Stomach (tissue), 19 donors: ENCODE data around the gene KRTAP19-7. TPM values are rescaled to one million over a fixed set of nuclear protein-coding genes. Genes with fewer than 3 reads are reported as not detected.

Source experiments
- DNase-seq, 2 donors: peaks; one replicate each; pipeline versions ENCODE4 v3.0.0 to v3.0.0-alpha.2; 2013 to 2019
- H3K27ac ChIP-seq, 5 donors: fragments of 200-600 bp in 4 of 5; sonication (generic) in 4 of 5; one replicate each; pipeline ENCODE4 v1.5.1; 2013 to 2019; ENCODE audit warnings: mild to moderate bottlenecking in 1 of 5, moderate library complexity in 1 of 5
- H3K27me3 ChIP-seq, 3 donors: fragments of 200-600 bp; sonication (generic); one replicate each; pipeline ENCODE4 v1.5.1; 2017 to 2019; ENCODE audit warnings: mixed run types in 1 of 3
- H3K36me3 ChIP-seq, 4 donors: fragments of 200-600 bp; sonication (generic); 1 replicate in 3 of 4; 2 replicates in 1 of 4; pipeline ENCODE4 v1.5.1; 2016 to 2019
- H3K4me1 ChIP-seq, 4 donors: fragments of 200-600 bp; sonication (generic); one replicate each; pipeline ENCODE4 v1.5.1; 2016 to 2019
- H3K4me3 ChIP-seq, 4 donors: fragments of 200-600 bp; sonication (generic) in 3 of 4; one replicate each; pipeline ENCODE4 v1.5.1; 2016 to 2019; ENCODE audit warnings: mild to moderate bottlenecking in 1 of 4
- H3K9me3 ChIP-seq, 4 donors: fragments of 200-600 bp; sonication (generic); one replicate each; pipeline ENCODE4 v1.5.1; 2016 to 2019
- EP300 ChIP-seq: sonication (generic); formaldehyde crosslinking; IDR thresholded peaks from one replicate; pipeline ENCODE4 v1.6.1; 2017; ENCODE audit warnings: antibody characterized with exemption
- POLR2A ChIP-seq, 4 donors: fragments of 450-650 bp; IDR thresholded peaks; one replicate each; pipeline ENCODE4 v1.6.1; 2016; ENCODE audit warnings: antibody characterized with exemption in 4 of 4, control low read depth in 2 of 4, mild to moderate bottlenecking in 1 of 4, moderate library complexity in 1 of 4
- POLR2AphosphoS5 ChIP-seq, 3 donors: sonication (generic); formaldehyde crosslinking; IDR thresholded peaks; one replicate each; pipeline ENCODE4 v1.6.1; 2016; ENCODE audit warnings: antibody characterized with exemption in 3 of 3
- WGBS, 5 donors: extraction: QIAGEN DNeasy Blood & Tissue Kit in 3 of 5; methylation state at CpG; one replicate each; pipeline versions ENCODE4 v1.1.5 to v1.1.7; 2013 to 2018; 5-methylcytosine and 5-hydroxymethylcytosine counted together
- intact Hi-C: fragments of 100-400 bp; cut with DNase I; formaldehyde crosslinking; loops from one replicate; pipeline ENCODE4 v1.15.1; 2023; ENCODE audit warnings: low total_unique reads
- long read RNA-seq, 10 donors: transcript quantifications; one replicate each; lab custom pipeline, GENCODE V29; 2026
- polyA plus RNA-seq, 3 donors: library from polyadenylated mRNA; stranded (reverse); fragments of 200-250 nt; gene quantifications; one replicate each; pipeline ENCODE4 v1.2.3, GENCODE V29; 2013
- total RNA-seq, 5 donors: library from RNA; depleted of rRNA; stranded (reverse); fragments of >200 nt; gene quantifications; one replicate each; pipeline versions ENCODE4 v1.1.0 to v1.2.3, GENCODE V29; 2014 to 2016
- TF ChIP-seq, protein P1 (sequence below), 7 experiments: fragments of 450-650 bp in 4 of 7; fragments of 200-600 bp in 3 of 7; sonication (generic) in 3 of 7; IDR thresholded peaks; one replicate each; pipeline ENCODE4 v1.5.1; 2016 to 2019; ENCODE audit warnings: antibody characterized with exemption in 7 of 7, control low read depth in 2 of 7, mild to moderate bottlenecking in 1 of 7
- donor health status: healthy with polysubstance abuse.
- donor health status: Bipolar disorder and iron deficiency.
- donor health status: healthy.

The KRTAP19-7 gene, protein sequence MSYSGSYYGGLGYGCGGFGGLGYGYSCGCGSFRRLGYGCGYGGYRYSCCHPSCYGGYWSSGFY
- not detected for total RNA-seq
- polyA plus RNA-seq = not detected
- long read RNA-seq, donor 1 = 0 reads
- long read RNA-seq, donor 2 = 0 reads
- long read RNA-seq, donor 3 = 0 reads
- long read RNA-seq, donor 4 = 0 reads
- long read RNA-seq, donor 5 = 0 reads
- long read RNA-seq, donor 6 = 0 reads
- long read RNA-seq, donor 7 = 0 reads
- long read RNA-seq, donor 8 = 0 reads
- long read RNA-seq, donor 9 = 0 reads
- long read RNA-seq, donor 10 = 0 reads

- Histone ChIP-seq H3K4me3 (no peak within 1 kb of the TSS), H3K27me3 (no peaks in the 10 kb centered on the region), H3K9me3 (no peaks in the 10 kb centered on the region), H3K36me3 (no peaks in the 10 kb centered on the region), H3K27ac (no peak within 1 kb of the TSS), H3K4me1 (no peaks in the 10 kb centered on the region)
- WGBS, 5 donors = 60 to 84% (median 69%) methylated on average over 2 of the region's 2 CpGs
- no peak for TF ChIP-seq POLR2A (IDR thresholded peaks at IDR 0.05)
- TF ChIP-seq POLR2AphosphoS5 (IDR thresholded peaks at IDR 0.05) = no peak
- TF ChIP-seq EP300 = no peak
- TF ChIP-seq, protein P1, sequence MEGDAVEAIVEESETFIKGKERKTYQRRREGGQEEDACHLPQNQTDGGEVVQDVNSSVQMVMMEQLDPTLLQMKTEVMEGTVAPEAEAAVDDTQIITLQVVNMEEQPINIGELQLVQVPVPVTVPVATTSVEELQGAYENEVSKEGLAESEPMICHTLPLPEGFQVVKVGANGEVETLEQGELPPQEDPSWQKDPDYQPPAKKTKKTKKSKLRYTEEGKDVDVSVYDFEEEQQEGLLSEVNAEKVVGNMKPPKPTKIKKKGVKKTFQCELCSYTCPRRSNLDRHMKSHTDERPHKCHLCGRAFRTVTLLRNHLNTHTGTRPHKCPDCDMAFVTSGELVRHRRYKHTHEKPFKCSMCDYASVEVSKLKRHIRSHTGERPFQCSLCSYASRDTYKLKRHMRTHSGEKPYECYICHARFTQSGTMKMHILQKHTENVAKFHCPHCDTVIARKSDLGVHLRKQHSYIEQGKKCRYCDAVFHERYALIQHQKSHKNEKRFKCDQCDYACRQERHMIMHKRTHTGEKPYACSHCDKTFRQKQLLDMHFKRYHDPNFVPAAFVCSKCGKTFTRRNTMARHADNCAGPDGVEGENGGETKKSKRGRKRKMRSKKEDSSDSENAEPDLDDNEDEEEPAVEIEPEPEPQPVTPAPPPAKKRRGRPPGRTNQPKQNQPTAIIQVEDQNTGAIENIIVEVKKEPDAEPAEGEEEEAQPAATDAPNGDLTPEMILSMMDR (IDR thresholded peaks at IDR 0.05) = no peak
- DNase-seq = no peak
- intact Hi-C loops = no loop called here
Measured at GRCh38 chr21:30561264-30561895, at the start of gene KRTAP19-7. Gene KRTAP19-7, minus strand, starts transcription at chr21:30561314. Its CDS starts 25 bp downstream, at chr21:30561289.

GRCh38 chr21:30605968-30606367 is 44.9 kb upstream of the KRTAP19-7 start:
- intact Hi-C loops = no loop called here
- TF ChIP-seq EP300 (no peak), POLR2AphosphoS5 (IDR thresholded peaks at IDR 0.05) (no peak), POLR2A (IDR thresholded peaks at IDR 0.05) (no peak)
- TF ChIP-seq, protein P1 (IDR thresholded peaks at IDR 0.05) = no peak
- 68 to 96% (median 88%) methylated on average over 2 of the region's 2 CpGs for WGBS, 5 donors
- no peak for DNase-seq
- H3K27ac ChIP-seq = no peak overlapping the region
- peaks cover 0 to 19% (median 0%) of the 10 kb centered on the region in 4 donors for H3K9me3 ChIP-seq
- H3K36me3 ChIP-seq = no peaks in the 10 kb centered on the region
- H3K4me1 ChIP-seq = no peaks in the 10 kb centered on the region
- H3K4me3 ChIP-seq = no peak overlapping the region
- no peaks in the 10 kb centered on the region for H3K27me3 ChIP-seq

GRCh38 chr21:30600787-30601186 is 39.7 kb upstream of the KRTAP19-7 start, which contains the start of gene KRTAP22-1:
Gene KRTAP22-1, plus strand, starts transcription at chr21:30601087.
- Histone ChIP-seq H3K4me1 (no peaks in the 10 kb centered on the region), H3K36me3 (no peaks in the 10 kb centered on the region), H3K4me3 (no peak within 1 kb of the TSS), H3K27me3 (no peaks in the 10 kb centered on the region), H3K27ac (no peak within 1 kb of the TSS), H3K9me3 (peaks cover 0 to 24% (median 0%) of the 10 kb centered on the region in 4 donors)
- DNase-seq = no peak
- TF ChIP-seq, protein P1 (IDR thresholded peaks at IDR 0.05) = no peak
- TF ChIP-seq POLR2AphosphoS5 (IDR thresholded peaks at IDR 0.05) = no peak
- no peak for TF ChIP-seq POLR2A (IDR thresholded peaks at IDR 0.05)
- no peak for TF ChIP-seq EP300
- intact Hi-C loops = no loop called here
- WGBS, 5 donors = 32 to 89% (median 44%) methylated on average over 1 of the region's 1 CpG

DNA sequence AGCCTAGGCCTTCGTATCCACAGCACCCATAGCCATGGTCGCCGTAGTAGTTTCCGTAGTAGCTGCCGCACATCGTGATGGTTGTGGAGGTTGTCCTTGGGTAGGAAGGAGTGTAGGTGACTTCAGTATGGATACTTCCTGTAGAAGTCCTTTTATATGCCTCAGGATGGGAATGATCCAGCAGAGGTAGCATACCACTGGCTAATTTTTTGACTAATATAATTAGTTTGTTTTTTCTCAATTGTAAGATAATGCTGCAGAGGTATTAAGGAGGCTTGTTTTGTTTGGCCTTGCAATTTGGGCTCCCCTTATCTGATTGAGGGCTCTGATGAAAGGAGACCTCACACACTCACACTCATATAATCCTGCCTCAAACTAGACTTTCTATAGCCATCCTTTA is 37.7 kb upstream of the KRTAP19-7 start, which contains the start of gene KRTAP6-2:
TSS of gene KRTAP6-2 (minus strand) at position 101 of the 400 bp plus-strand sequence. CDS start at position 73, 28 bp downstream.
- DNase-seq = no peak
- TF ChIP-seq, protein P1 (IDR thresholded peaks at IDR 0.05) = no peak
- TF ChIP-seq POLR2A (IDR thresholded peaks at IDR 0.05) (no peak), POLR2AphosphoS5 (IDR thresholded peaks at IDR 0.05) (no peak), EP300 (no peak)
- WGBS, 5 donors = 93 to 98% (median 96%) methylated on average over 3 to 6 of the region's 6 CpGs

More for the DNA sequence above, 37.7 kb upstream of the KRTAP19-7 start, which contains the start of gene KRTAP6-2:
- Histone ChIP-seq H3K4me1 (no peaks in the 10 kb centered on the region), H3K36me3 (no peaks in the 10 kb centered on the region), H3K27me3 (no peaks in the 10 kb centered on the region), H3K27ac (no peak within 1 kb of the TSS), H3K9me3 (peaks cover 0 to 17% (median 0%) of the 10 kb centered on the region in 4 donors), H3K4me3 (no peak within 1 kb of the TSS)
- intact Hi-C loops = no loop called here
